ENCODE data around the gene MMP3. TPM values are rescaled to one million over a fixed set of nuclear protein-coding genes. Genes with fewer than 3 reads are reported as not detected.

The MMP3 gene
- total and polyA plus RNA-seq, 2 experiments from 2014 or later: 0.93 to 0.97 TPM

- TF ChIP-seq EZH2 (IDR thresholded peaks at IDR 0.05; ENCODE audit: borderline replicate concordance) (no peak), EZH2phosphoT487 (IDR thresholded peaks at IDR 0.05; ENCODE audit: low read depth, severe bottlenecking, unreplicated experiment) (no peak), CTCF (IDR thresholded peaks at IDR 0.05; ENCODE audit: poor library complexity) (no peak)
- H3K4me3 ChIP-seq: no peak overlapping the region
- H3K36me3 ChIP-seq (replicated peaks; ENCODE audit: insufficient read depth, low read depth): no peaks in the 10 kb centered on the region
- H3K27me3 ChIP-seq: no peaks in the 10 kb centered on the region
- no peak overlapping the region for H2AFZ ChIP-seq
- no peak for DNase-seq (ENCODE audit: low spot score)
- no peaks in the 10 kb centered on the region for H3K79me2 ChIP-seq
- H3K4me2 ChIP-seq: no peak overlapping the region
- H3K9me3 ChIP-seq (ENCODE audit: low read depth): no peaks in the 10 kb centered on the region
- 93% methylated on average over 1 of the region's 1 CpG for WGBS (ENCODE audit: low lambda C conversion rate, missing lambda C conversion rate)
- no peaks in the 10 kb centered on the region for H3K9me2 ChIP-seq (replicated peaks; ENCODE audit: insufficient read depth)
- no peaks in the 10 kb centered on the region for H3K4me1 ChIP-seq (ENCODE audit: insufficient read depth)
- H3K27ac ChIP-seq: no peak overlapping the region
- H4K20me1 ChIP-seq (ENCODE audit: insufficient read depth, poor library complexity, severe bottlenecking): no peaks in the 10 kb centered on the region
Measured at GRCh38 chr11:102824556-102824955, 18.9 kb downstream of the MMP3 start.

GRCh38 chr11:102819491-102819890 lies 23.9 kb downstream of the MMP3 start:
- DNase-seq (ENCODE audit: low spot score): no peak
- Histone ChIP-seq H3K4me2 (no peak overlapping the region), H3K4me1 (ENCODE audit: insufficient read depth) (no peaks in the 10 kb centered on the region), H3K79me2 (no peaks in the 10 kb centered on the region), H3K27ac (no peak overlapping the region), H3K9me2 (replicated peaks; ENCODE audit: insufficient read depth) (no peaks in the 10 kb centered on the region), H3K9me3 (ENCODE audit: low read depth) (no peaks in the 10 kb centered on the region), H4K20me1 (ENCODE audit: insufficient read depth, poor library complexity, severe bottlenecking) (no peaks in the 10 kb centered on the region), H3K4me3 (no peak overlapping the region), H2AFZ (no peak overlapping the region), H3K36me3 (replicated peaks; ENCODE audit: insufficient read depth, low read depth) (no peaks in the 10 kb centered on the region), H3K27me3 (no peaks in the 10 kb centered on the region)
- WGBS (ENCODE audit: low lambda C conversion rate, missing lambda C conversion rate): 75% methylated on average over 6 of the region's 6 CpGs
- TF ChIP-seq CTCF (IDR thresholded peaks at IDR 0.05; ENCODE audit: poor library complexity) (no peak), EZH2phosphoT487 (IDR thresholded peaks at IDR 0.05; ENCODE audit: low read depth, severe bottlenecking, unreplicated experiment) (no peak), EZH2 (IDR thresholded peaks at IDR 0.05; ENCODE audit: borderline replicate concordance) (no peak)

GRCh38 chr11:102813484-102813883 lies 29.9 kb downstream of the MMP3 start:
- H3K27me3 ChIP-seq: no peaks in the 10 kb centered on the region
- no peaks in the 10 kb centered on the region for H3K9me3 ChIP-seq (ENCODE audit: low read depth)
- no peak overlapping the region for H3K27ac ChIP-seq
- WGBS (ENCODE audit: low lambda C conversion rate, missing lambda C conversion rate): 100% methylated on average over 1 of the region's 1 CpG
- no peaks in the 10 kb centered on the region for H3K79me2 ChIP-seq
- TF ChIP-seq CTCF (IDR thresholded peaks at IDR 0.05; ENCODE audit: poor library complexity) (no peak), EZH2 (IDR thresholded peaks at IDR 0.05; ENCODE audit: borderline replicate concordance) (no peak), EZH2phosphoT487 (IDR thresholded peaks at IDR 0.05; ENCODE audit: low read depth, severe bottlenecking, unreplicated experiment) (no peak)
- no peaks in the 10 kb centered on the region for H3K36me3 ChIP-seq (replicated peaks; ENCODE audit: insufficient read depth, low read depth)
- no peaks in the 10 kb centered on the region for H3K9me2 ChIP-seq (replicated peaks; ENCODE audit: insufficient read depth)
- H3K4me1 ChIP-seq (ENCODE audit: insufficient read depth): no peaks in the 10 kb centered on the region
- H4K20me1 ChIP-seq (ENCODE audit: insufficient read depth, poor library complexity, severe bottlenecking): no peaks in the 10 kb centered on the region
- H2AFZ ChIP-seq: no peak overlapping the region
- DNase-seq (ENCODE audit: low spot score): no peak
- no peak overlapping the region for H3K4me3 ChIP-seq
- no peak overlapping the region for H3K4me2 ChIP-seq

- no peaks in the 10 kb centered on the region for H3K36me3 ChIP-seq (replicated peaks; ENCODE audit: insufficient read depth, low read depth)
- H3K79me2 ChIP-seq: no peaks in the 10 kb centered on the region
- H3K27ac ChIP-seq: no peak overlapping the region
- no peak overlapping the region for H3K4me3 ChIP-seq
- H3K9me2 ChIP-seq (replicated peaks; ENCODE audit: insufficient read depth): no peaks in the 10 kb centered on the region
- no peaks in the 10 kb centered on the region for H4K20me1 ChIP-seq (ENCODE audit: insufficient read depth, poor library complexity, severe bottlenecking)
- 86% methylated on average over 3 of the region's 3 CpGs for whole genome bisulfite sequencing (ENCODE audit: low lambda C conversion rate, missing lambda C conversion rate)
- DNase-seq (ENCODE audit: low spot score): no peak
- no peak for TF ChIP-seq EZH2 (IDR thresholded peaks at IDR 0.05; ENCODE audit: borderline replicate concordance)
- TF ChIP-seq CTCF (IDR thresholded peaks at IDR 0.05; ENCODE audit: poor library complexity): no peak
- no peak for TF ChIP-seq EZH2phosphoT487 (IDR thresholded peaks at IDR 0.05; ENCODE audit: low read depth, severe bottlenecking, unreplicated experiment)
- H3K4me1 ChIP-seq (ENCODE audit: insufficient read depth): no peaks in the 10 kb centered on the region
- H3K4me2 ChIP-seq: no peak overlapping the region
- no peaks in the 10 kb centered on the region for H3K27me3 ChIP-seq
- H3K9me3 ChIP-seq (ENCODE audit: low read depth): no peaks in the 10 kb centered on the region
- H2AFZ ChIP-seq: no peak overlapping the region
Measured at GRCh38 chr11:102812188-102812587, 31.2 kb downstream of the MMP3 start.

Measured in hepatocyte (in vitro differentiated cells).